LNCaP clone FGC (cell line): ENCODE data around the gene GHR.

ENCODE experiments used
- DNase-seq: peaks from one replicate; pipeline ENCODE4 v3.0.0-alpha.2; 2011; ENCODE audit warnings: low read depth
- H3K4me3 ChIP-seq: 2 replicates; pipeline ENCODE4 v1.5.1; 2011; ENCODE audit warnings: mild to moderate bottlenecking, low read depth, low read length, control low read depth
- TF ChIP-seq, protein P1 (sequence below): IDR thresholded peaks from 2 replicates; pipeline ENCODE4 v1.5.1; 2012; ENCODE audit warnings: mild to moderate bottlenecking; ENCODE audit not compliant: control insufficient read depth, insufficient read depth; ENCODE audit errors: extremely low read depth

The GHR gene

DNA sequence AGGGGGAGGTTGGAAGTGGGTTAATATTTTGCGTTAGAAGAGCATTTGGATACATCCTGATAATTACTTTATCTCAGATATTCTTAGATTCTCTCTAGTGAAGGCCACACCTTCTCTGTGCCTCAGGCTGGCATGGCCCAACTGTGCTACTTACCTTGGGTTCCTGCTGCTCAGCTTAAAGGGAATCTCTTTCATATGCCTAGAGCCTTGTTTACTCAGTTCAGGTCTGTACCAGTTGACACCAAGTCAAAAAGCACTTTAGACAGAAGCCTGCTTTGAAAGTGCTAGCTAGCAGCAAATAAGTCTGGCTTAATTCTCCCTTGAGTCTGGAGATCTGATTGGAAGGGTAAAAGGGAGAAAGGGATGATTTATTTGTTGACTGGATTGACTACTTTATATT, 74.8 kb downstream of the GHR start:
- no peak for DNase-seq
- TF ChIP-seq, protein P1, sequence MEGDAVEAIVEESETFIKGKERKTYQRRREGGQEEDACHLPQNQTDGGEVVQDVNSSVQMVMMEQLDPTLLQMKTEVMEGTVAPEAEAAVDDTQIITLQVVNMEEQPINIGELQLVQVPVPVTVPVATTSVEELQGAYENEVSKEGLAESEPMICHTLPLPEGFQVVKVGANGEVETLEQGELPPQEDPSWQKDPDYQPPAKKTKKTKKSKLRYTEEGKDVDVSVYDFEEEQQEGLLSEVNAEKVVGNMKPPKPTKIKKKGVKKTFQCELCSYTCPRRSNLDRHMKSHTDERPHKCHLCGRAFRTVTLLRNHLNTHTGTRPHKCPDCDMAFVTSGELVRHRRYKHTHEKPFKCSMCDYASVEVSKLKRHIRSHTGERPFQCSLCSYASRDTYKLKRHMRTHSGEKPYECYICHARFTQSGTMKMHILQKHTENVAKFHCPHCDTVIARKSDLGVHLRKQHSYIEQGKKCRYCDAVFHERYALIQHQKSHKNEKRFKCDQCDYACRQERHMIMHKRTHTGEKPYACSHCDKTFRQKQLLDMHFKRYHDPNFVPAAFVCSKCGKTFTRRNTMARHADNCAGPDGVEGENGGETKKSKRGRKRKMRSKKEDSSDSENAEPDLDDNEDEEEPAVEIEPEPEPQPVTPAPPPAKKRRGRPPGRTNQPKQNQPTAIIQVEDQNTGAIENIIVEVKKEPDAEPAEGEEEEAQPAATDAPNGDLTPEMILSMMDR: no peak
- H3K4me3 ChIP-seq: no peak overlapping the region

DNA sequence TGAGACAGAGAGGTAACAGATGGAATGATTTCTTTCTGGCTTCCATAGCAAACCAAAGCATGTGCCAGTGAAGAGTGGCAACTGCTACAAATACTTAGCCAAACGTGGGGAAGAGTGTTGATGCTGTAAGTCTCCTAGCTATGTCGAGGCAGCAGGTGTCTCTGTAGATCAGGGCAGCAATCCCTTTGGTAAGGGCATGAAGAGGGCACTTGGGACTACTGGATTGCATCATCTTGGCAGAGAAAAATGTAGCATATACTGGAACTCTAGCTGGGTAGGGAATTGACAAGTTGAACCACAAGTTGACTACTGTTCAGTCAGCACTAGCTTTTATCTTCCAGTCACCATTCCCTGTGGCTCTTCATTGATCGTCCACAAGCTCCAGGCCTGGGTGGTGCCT, 75.8 kb downstream of the GHR start:
- DNase-seq: no peak
- H3K4me3 ChIP-seq: no peak overlapping the region
- TF ChIP-seq, protein P1: no peak

DNA sequence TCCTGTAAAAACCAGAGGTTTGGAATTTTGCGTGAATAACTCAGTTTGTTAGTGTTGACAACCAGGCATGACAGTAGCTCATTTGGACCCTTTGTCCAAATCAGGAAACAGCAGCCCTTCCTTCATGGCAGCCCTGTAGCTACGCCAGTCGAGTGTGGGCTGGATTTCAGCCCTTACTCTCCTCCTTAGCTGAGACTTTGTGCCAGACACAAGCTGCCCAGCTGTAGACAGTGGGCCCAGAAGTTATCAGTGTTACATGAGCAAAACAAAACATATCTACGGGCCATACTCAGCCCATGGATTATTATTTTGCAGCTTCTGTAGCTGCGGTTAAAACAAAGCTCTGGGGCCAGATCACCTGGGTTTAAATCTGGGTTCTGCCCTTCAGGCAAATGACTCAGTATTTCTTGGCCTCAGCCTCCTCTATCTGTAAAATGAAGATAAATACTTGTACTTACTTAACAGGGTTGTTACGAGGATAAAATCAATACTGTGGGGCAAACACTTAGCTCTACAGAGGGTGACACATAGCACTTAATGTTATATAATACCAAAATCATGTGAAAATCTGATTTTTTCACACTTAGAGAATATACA, 76.9 kb downstream of the GHR start:
- DNase-seq: no peak
- H3K4me3 ChIP-seq: no peak overlapping the region
- TF ChIP-seq, protein P1: no peak

DNA sequence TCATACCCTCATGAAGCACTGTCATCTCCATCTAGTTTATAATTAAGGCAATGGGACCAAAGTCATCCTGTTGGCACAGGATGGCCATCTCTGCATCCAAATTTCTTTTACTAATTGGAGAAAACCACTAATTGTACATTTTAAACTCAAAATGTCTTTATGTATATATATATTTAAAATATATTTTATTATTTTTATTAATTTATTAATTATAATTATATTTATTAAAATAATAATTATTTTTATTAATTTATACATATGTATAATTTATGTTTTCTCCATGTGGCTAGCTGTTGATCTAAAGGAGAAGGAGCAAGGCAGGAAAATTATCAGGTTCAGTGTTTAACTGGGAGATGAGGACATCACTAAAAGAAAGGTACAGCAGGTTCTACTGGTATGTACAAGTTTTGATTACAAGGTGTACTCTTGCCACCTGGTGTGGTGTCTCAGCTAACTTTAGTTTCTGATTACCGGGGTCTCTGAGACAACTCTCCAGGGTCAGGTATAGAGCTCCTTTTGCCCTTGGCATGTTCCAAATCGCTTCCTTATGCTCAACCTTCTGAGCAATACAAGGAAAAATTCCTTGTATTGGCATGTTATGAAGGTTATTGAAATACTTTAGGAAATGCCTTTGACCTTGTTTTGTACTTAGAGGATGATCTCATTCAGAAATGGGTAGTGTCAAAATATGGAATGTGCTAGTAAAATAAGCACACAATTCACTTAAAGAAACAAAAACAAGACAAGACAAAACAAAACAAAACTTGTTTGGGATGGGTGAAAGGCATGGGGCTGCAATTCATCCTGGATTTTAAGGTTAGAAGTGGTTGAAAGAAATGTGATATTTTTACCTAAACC, 79.6 kb downstream of the GHR start:
- peak; percentile 54 for DNase-seq
- no peak overlapping the region for H3K4me3 ChIP-seq
- TF ChIP-seq, protein P1: no peak

DNA sequence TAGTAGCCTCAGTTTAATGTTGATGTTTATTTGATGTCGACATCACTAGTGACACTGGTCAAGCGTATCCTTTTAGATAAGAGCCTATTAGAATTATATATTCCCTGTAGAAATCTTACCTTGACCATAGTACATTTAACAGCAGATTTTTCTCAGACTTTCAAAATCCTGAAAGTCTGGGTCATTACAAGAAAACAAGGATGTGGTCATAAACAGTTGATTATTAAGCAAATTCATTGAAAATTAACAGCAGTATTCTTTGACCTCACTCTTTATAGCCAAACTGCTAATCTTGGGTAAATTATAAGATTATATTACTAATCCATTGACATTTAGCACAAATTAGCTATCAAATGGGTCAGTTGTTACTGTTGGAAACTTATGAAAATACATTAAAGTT, 83.4 kb downstream of the GHR start:
- no peak for DNase-seq
- TF ChIP-seq, protein P1: no peak

DNA sequence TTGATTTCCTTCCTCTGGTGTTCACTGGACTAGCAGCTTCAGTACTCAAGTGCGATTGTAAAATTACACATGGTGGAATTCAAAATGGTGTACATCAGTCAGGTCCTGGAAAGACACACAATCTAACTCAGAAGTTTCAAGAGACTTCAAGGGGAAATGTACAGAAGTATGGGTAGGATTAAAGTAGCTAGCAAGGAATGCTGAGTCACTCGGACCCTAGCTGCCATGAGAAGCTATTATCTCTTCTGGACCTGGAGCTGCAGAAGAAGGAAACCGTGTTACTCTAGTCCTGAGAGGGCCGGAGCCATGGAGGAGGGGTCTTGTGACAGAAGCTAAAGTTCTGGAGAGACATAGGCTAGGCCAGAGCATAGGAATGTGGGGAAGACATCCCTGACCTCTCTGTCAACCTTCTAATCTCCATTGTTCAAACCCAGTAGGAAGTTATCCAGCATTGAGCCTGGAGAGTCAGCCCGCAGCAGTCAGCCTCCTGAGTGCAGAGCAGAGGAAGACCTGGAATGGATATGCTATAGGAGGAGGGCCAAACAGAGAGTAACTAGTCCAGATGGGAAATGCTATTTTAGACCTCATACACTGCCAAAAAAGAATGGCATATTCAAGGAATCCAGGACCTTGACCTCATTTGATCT, 84.3 kb downstream of the GHR start:
- no peak for DNase-seq
- H3K4me3 ChIP-seq: no peak overlapping the region
- TF ChIP-seq, protein P1: no peak

More for the DNA sequence above, 83.4 kb downstream of the GHR start:
- H3K4me3 ChIP-seq: no peak overlapping the region
